NT2/D1 (cell line): ENCODE measurements around the gene HYDIN.
"Not testable (repeated sequence)": the region's sequence is repeated elsewhere in the genome, so short reads cannot be mapped to it uniquely, and the experiment has no call there.

ENCODE experiments used
- DNase-seq: peaks from one replicate; pipeline ENCODE4 v3.0.0-alpha.2; 2011; ENCODE audit warnings: low read depth, low spot score
- H3K27me3 ChIP-seq: 2 replicates; pipeline ENCODE4 v1.6.0; 2011; ENCODE audit warnings: mild to moderate bottlenecking; ENCODE audit not compliant: insufficient read length, insufficient read depth
- H3K36me3 ChIP-seq: 2 replicates; pipeline ENCODE4 v1.6.1; 2011; ENCODE audit warnings: mild to moderate bottlenecking, low read length, mixed read lengths; ENCODE audit not compliant: insufficient read depth, insufficient read length
- H3K4me1 ChIP-seq: 2 replicates; pipeline ENCODE4 v1.5.1; 2011; ENCODE audit not compliant: insufficient read depth, insufficient read length
- H3K4me3 ChIP-seq: 2 replicates; pipeline ENCODE4 v1.5.1; 2011; ENCODE audit warnings: low read depth; ENCODE audit not compliant: insufficient read length
- H3K9ac ChIP-seq: 2 replicates; pipeline ENCODE4 v1.6.0; 2011; ENCODE audit warnings: low read depth; ENCODE audit not compliant: insufficient read length
- H3K9me3 ChIP-seq: 2 replicates; pipeline ENCODE4 v1.5.1; 2011; ENCODE audit warnings: mild to moderate bottlenecking, low read length; ENCODE audit not compliant: insufficient read depth
- SUZ12 ChIP-seq: IDR thresholded peaks from 2 replicates; pipeline ENCODE4 v1.6.1; 2011; ENCODE audit not compliant: insufficient read length, insufficient read depth; ENCODE audit errors: extremely low read depth
- YY1 ChIP-seq: IDR thresholded peaks from 2 replicates; pipeline ENCODE4 v1.6.1; 2011; ENCODE audit not compliant: insufficient read length, insufficient read depth
- ZNF274 ChIP-seq: IDR thresholded peaks from 2 replicates; pipeline ENCODE4 v1.6.1; 2011; ENCODE audit warnings: mild to moderate bottlenecking, low read depth, low read length

The HYDIN gene

DNA sequence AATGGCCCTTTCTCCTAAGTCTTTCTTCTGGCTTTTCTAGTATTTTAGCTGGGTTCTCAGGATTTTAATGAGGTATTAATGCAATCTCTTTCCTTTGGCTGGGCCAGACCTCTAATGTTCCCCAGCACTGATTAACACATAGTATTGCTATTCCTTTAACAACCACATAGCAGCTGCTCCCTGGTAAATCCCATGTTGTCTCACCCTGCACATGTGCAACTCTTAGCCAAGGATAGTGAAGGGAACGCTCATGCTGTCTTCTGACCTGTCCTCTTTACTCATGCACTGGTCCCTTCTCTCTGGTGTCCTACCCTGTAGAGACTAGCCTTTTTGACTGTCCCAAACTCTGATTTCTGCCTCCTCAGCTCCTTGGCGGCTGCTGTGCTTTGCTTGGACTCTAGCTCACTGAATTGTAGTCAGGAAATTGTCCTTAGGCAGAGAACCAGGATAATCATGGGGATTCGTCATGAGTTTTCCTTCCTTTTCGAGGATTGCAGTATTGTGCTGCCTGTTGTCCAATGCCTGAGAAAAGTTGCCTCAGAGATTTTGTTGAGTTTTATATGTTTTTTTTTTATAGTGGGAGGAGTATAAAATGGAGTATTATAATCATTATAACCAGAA is 406.9 kb downstream of the HYDIN start:
- not testable (repeated sequence) for H3K4me1 ChIP-seq, H3K4me3 ChIP-seq, H3K9me3 ChIP-seq, H3K27me3 ChIP-seq, H3K9ac ChIP-seq, DNase-seq, H3K36me3 ChIP-seq

DNA sequence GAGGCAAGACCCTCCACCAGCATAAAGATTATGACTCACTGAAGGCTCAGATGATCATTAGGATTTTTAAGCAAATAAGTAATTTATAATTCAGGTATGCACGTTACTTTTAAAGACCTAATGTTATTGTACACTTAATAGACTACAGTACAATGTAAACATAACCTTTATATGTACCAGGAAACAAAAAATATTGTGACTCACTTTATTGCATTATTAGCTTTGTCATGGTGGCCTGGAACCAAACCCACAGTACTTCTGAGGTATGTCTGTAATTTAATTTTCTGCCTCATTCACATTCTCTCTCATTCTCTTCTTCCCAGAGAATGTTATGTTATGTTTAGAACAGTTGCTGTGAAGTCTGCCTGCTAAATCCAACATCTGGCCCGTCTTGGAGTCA is 407.8 kb downstream of the HYDIN start:
- not testable (repeated sequence) for H3K9me3 ChIP-seq, H3K9ac ChIP-seq, H3K27me3 ChIP-seq, H3K4me3 ChIP-seq, H3K36me3 ChIP-seq, H3K4me1 ChIP-seq, DNase-seq

DNA sequence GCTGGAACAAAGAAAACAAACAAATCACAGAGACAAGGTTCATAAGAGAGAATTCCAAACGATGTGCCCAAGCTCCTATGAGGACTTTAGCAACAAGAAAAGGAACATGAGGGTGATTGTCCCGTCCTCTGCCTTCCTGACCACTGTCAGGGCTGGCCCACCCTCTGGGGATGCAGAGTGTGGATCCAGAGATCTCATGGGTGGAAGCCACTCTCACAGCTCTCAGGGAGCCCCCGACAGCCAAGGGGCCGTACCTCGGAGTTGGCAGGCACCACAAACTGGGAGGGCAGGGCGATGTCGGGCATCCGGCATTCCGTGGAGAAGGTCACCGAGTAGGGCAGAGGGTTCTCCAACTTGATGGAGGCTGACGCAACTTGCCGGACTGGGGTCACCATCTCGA is 412.4 kb downstream of the HYDIN start:
- not testable (repeated sequence) for H3K36me3 ChIP-seq, H3K9me3 ChIP-seq, H3K4me1 ChIP-seq, H3K4me3 ChIP-seq, H3K27me3 ChIP-seq, H3K9ac ChIP-seq, DNase-seq

DNA sequence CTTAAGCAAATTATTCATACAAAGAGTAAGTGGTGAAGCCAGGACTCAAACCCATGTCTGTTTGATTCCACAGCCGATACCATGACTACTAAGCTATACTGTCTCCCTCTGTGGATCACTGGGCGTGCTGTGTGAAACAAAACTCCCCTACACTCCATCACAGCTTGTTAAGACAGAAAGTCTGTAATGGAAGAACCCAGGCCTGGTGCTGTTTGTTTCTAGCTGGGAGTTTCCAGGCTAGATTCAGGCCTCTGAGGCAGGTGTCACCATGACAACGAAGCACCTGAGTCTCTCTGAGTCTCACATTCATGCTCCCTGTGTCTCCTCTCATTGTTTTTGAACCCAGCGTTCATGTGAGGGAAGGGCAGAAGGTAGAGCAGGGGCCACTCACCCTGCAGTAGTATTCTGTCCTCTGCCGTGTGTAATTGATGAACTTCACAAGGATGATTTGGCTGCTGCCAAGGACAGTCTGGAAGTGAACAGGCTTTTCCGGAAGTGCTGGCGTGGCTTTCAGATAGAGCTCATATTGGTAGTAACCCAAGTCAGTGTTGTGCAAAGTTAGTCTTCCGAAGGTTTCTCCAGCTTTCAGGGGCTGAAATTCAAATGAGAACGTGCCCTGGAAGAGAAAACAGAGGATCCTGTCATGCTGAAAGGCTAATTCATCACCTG is 421.0 kb downstream of the HYDIN start:
- H3K9ac ChIP-seq = no peak overlapping the region
- H3K36me3 ChIP-seq = no peaks in the 10 kb centered on the region
- no peaks in the 10 kb centered on the region for H3K4me1 ChIP-seq
- peaks cover 8% of the 10 kb centered on the region for H3K27me3 ChIP-seq
- no peak for TF ChIP-seq ZNF274
- no peak for TF ChIP-seq YY1
- TF ChIP-seq SUZ12 = no peak
- 0 out of 2 replicates have a peak, but pooled peaks cover under 1% of the 10 kb centered on the region for H3K9me3 ChIP-seq
- DNase-seq = no peak
- no peak overlapping the region for H3K4me3 ChIP-seq

DNA sequence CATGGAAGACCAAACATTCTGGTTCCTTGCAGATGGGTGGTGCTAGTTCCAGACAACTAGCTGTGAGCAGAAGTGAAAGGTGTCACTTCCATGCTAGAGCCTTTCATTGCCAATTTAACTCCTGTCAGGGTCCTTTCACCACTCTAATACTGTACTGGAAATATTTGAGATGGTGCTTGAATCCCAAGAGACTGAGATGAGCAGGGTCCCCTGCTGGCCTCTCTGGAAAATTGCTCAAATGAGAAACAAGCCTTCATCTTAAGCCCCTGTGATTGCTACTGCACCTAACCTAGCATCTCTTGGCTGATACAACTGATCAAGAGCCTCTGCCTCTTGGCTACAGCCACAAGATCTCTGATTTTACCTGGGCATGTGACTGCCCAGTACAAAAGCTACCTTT is 422.2 kb downstream of the HYDIN start:
- Histone ChIP-seq H3K9ac (no peak overlapping the region), H3K4me1 (no peaks in the 10 kb centered on the region), H3K4me3 (no peak overlapping the region), H3K36me3 (no peaks in the 10 kb centered on the region), H3K27me3 (peaks cover 12% of the 10 kb centered on the region), H3K9me3 (peaks cover 11% of the 10 kb centered on the region; the same call in 1 of the 2 replicates)
- TF ChIP-seq ZNF274 (no peak), SUZ12 (no peak), YY1 (no peak)
- no peak for DNase-seq

DNA sequence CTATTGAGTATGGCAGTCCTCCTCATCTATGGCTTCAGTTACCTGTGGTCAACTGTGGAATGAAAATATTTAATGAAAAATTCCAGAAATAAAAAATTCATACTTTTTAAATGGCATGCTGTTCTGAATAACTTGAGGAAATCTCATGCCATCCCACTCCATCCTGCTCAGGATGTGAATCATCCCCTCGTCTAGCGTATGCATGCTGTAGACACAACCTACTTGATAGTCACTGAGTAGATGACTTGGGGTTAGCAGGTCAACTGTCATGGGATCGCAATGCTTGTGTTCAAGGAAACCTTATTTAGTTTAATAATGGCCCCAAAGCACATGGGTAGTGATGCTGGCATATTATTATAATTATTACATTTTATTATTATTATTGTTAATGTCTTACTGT is 424.7 kb downstream of the HYDIN start:
- Histone ChIP-seq H3K9ac (no peak overlapping the region), H3K27me3 (peaks cover 25% of the 10 kb centered on the region), H3K9me3 (peaks cover 11% of the 10 kb centered on the region; the same call in 1 of the 2 replicates), H3K4me3 (no peak overlapping the region), H3K4me1 (no peaks in the 10 kb centered on the region), H3K36me3 (no peaks in the 10 kb centered on the region)
- DNase-seq = no peak
- no peak for TF ChIP-seq SUZ12
- TF ChIP-seq YY1 = no peak
- TF ChIP-seq ZNF274 = no peak

DNA sequence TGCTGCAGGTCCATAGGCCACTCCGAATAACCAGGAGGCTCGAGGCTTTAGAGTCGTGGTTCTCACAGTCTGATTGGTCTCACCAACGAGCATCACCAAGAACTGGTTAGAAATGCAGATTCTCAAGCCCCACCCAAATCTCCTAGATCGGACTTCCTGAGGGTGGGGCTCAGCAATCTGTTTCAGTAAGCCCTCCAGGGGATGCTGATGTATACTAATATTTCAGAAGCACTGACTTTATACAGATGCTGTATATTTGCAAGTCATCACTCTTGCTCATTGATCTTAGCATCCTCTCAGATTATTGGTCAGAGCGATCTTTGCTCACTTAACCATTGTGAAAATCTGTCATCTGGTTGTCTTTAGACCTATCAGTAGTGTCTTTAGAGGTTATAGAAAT is 425.1 kb downstream of the HYDIN start:
- TF ChIP-seq ZNF274 (no peak), YY1 (no peak), SUZ12 (no peak)
- no peak overlapping the region for H3K9ac ChIP-seq
- no peak overlapping the region for H3K4me3 ChIP-seq
- peaks cover 25% of the 10 kb centered on the region for H3K27me3 ChIP-seq
- H3K9me3 ChIP-seq = peaks cover 11% of the 10 kb centered on the region; the same call in 1 of the 2 replicates
- H3K36me3 ChIP-seq = no peaks in the 10 kb centered on the region
- H3K4me1 ChIP-seq = no peaks in the 10 kb centered on the region
- DNase-seq = no peak

DNA sequence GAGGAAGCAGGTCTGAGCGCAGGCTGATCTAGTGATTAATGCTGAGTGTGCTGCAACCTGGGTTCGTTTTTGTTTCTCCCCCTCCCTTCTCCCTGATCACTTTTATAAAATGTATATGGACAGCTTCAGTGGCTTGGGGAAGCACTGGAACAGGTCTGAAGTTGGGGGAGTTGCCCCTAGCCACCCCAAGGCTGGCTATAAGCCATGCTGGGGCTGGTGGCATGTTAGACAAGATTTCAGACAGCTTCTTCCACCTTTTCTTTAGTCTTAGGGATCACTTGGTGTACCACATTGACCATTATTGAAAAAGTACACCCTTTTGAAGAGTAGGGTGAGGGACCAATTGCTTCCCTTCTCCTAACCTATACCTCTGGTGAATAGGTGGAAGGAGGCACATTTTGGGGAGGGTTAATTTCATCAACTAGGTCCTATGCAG is 425.8 kb downstream of the HYDIN start:
- H3K36me3 ChIP-seq = no peaks in the 10 kb centered on the region
- no peak overlapping the region for H3K4me3 ChIP-seq
- TF ChIP-seq SUZ12 (no peak), ZNF274 (no peak), YY1 (no peak)
- no peak overlapping the region for H3K9ac ChIP-seq
- peaks cover 11% of the 10 kb centered on the region; the same call in 1 of the 2 replicates for H3K9me3 ChIP-seq
- H3K4me1 ChIP-seq = no peaks in the 10 kb centered on the region
- H3K27me3 ChIP-seq = peaks cover 25% of the 10 kb centered on the region
- DNase-seq = no peak
